Adrenal gland (tissue), 12 donors: ENCODE data around the gene PHF21A. TPM values are rescaled to one million over a fixed set of nuclear protein-coding genes. Genes with fewer than 3 reads are reported as not detected.

Experiments
- DNase-seq, 7 donors: peaks; one replicate each; pipeline ENCODE4 v3.0.0-alpha.2; 2019 to 2020
- H3K27ac ChIP-seq, 5 donors: fragments of 200-600 bp; sonication (generic) in 4 of 5; 1 replicate in 3 of 5; 2 replicates in 2 of 5; pipeline versions ENCODE4 v1.5.1 to v1.8.0; 2016 to 2020; ENCODE audit warnings: mild to moderate bottlenecking in 1 of 5
- H3K27me3 ChIP-seq: fragments of 200-600 bp; 2 replicates; pipeline ENCODE4 v1.8.0; 2021
- H3K36me3 ChIP-seq, 2 donors: fragments of 200-600 bp; replicated peaks in 1 of 2; 1 replicate in 1 of 2; 2 replicates in 1 of 2; pipeline versions ENCODE4 v1.5.1 to v1.8.0; 2018 to 2022
- H3K4me1 ChIP-seq, 2 donors: fragments of 200-600 bp; replicated peaks in 1 of 2; 1 replicate in 1 of 2; 2 replicates in 1 of 2; pipeline versions ENCODE4 v1.5.1 to v1.8.0; 2018 to 2021
- H3K4me3 ChIP-seq, 4 donors: fragments of 200-600 bp; sonication (generic) in 3 of 4; one replicate each; pipeline ENCODE4 v1.5.1; 2016 to 2018
- H3K9me3 ChIP-seq, 3 donors: fragments of 200-600 bp; sonication (generic) in 1 of 3; replicated peaks in 1 of 3; 1 replicate in 2 of 3; 2 replicates in 1 of 3; pipeline versions ENCODE4 v1.5.1 to v1.8.0; 2016 to 2021
- POLR2A ChIP-seq, 2 donors: fragments of 450-650 bp; IDR thresholded peaks; one replicate each; pipeline ENCODE4 v1.6.1; 2017; ENCODE audit warnings: antibody characterized with exemption in 2 of 2, mild to moderate bottlenecking in 2 of 2, moderate library complexity in 1 of 2
- WGBS, 4 donors: extraction: QIAGEN DNeasy Blood & Tissue Kit in 2 of 4; methylation state at CpG; one replicate each; pipeline versions ENCODE4 v1.1.5 to v1.1.7; 2013 to 2017; 5-methylcytosine and 5-hydroxymethylcytosine counted together
- intact Hi-C, 2 donors: fragments of 100-400 bp; cut with DNase I; formaldehyde crosslinking; loops; one replicate each; pipeline versions ENCODE4 v1.14.1 to v1.15.0; 2022 to 2023
- polyA plus RNA-seq, 3 donors: library from polyadenylated mRNA; stranded (reverse); fragments of 200-250 nt in 2 of 3; fragments of 350-450 nt in 1 of 3; fragmentation: Illumina TruSeq in 1 of 3; extraction: RNeasy Lipid Tissue Mini Kit (QIAGEN cat#74804) in 1 of 3; gene quantifications; one replicate each; pipeline ENCODE4 v1.2.3, GENCODE V29; 2013 to 2014
- total RNA-seq, 9 donors: library from RNA; depleted of rRNA in 4 of 9; stranded (reverse); fragments of >200 nt in 4 of 9; fragments of 120-200 nt in 1 of 9; fragmentation: NEBNext Ultra II Directional in 1 of 9; extraction: Animal tissue kit (Norgen Biotek cat#: 25700) in 1 of 9; gene quantifications; one replicate each; pipeline versions ENCODE4 v1.1.0 to v1.2.4, GENCODE V29; 2013 to 2023
- TF ChIP-seq, protein P1 (sequence below), 6 experiments: fragments of 450-650 bp in 4 of 6; fragments of 200-600 bp in 2 of 6; sonication (generic) in 1 of 6; IDR thresholded peaks; 1 replicate in 5 of 6; 2 replicates in 1 of 6; pipeline versions ENCODE4 v1.5.1 to v1.8.0; 2016 to 2021; ENCODE audit warnings: antibody characterized with exemption in 6 of 6, mild to moderate bottlenecking in 2 of 6, moderate library complexity in 1 of 6
- donor health status: healthy with polysubstance abuse.
- donor health status: Bipolar disorder and iron deficiency.
- donor health status: DM: yes; HTN: yes; CAD: no.
- donor health status: DM: no; HTN: no; CAD: no.
- donor health status: DM: no; HTN: no; CAD: no.
- donor health status: DM: yes; HTN: yes; CAD: no.

PHF21A gene
- total and polyA plus RNA-seq, 12 donors: 28.4 to 85.1 (median 40.0) TPM

DNA sequence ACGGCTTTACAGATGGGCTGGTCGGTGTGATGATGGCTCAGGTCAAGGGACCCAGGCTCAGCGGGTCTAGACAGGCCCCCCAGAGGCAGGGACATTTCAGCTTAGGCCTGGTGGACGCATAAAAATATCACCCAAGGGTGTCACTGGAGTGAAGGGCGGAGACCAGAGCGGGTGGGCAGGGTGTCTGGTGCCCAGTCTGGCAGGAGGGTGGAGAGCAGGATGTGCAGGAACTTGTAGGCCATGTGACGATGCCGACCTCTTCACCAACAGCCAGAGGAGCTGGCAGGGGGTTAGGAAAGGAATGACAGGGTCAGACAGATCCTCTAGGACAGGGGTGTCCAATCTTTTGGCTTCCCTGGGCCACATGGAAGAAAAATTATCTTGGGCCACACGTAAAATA lies 231.3 kb downstream of the PHF21A start:
- H3K4me3 ChIP-seq: no peak overlapping the region
- H3K4me1 ChIP-seq: peaks cover 3 to 8% of the 10 kb centered on the region in 2 donors
- no peaks in the 10 kb centered on the region for H3K9me3 ChIP-seq
- H3K36me3 ChIP-seq: no peaks in the 10 kb centered on the region
- no peak overlapping the region for H3K27ac ChIP-seq
- no peak for TF ChIP-seq POLR2A (IDR thresholded peaks at IDR 0.05)
- TF ChIP-seq, protein P1, sequence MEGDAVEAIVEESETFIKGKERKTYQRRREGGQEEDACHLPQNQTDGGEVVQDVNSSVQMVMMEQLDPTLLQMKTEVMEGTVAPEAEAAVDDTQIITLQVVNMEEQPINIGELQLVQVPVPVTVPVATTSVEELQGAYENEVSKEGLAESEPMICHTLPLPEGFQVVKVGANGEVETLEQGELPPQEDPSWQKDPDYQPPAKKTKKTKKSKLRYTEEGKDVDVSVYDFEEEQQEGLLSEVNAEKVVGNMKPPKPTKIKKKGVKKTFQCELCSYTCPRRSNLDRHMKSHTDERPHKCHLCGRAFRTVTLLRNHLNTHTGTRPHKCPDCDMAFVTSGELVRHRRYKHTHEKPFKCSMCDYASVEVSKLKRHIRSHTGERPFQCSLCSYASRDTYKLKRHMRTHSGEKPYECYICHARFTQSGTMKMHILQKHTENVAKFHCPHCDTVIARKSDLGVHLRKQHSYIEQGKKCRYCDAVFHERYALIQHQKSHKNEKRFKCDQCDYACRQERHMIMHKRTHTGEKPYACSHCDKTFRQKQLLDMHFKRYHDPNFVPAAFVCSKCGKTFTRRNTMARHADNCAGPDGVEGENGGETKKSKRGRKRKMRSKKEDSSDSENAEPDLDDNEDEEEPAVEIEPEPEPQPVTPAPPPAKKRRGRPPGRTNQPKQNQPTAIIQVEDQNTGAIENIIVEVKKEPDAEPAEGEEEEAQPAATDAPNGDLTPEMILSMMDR (IDR thresholded peaks at IDR 0.05): no peak
- intact Hi-C loops: no loop called here
- 92 to 94% (median 94%) methylated on average over 9 of the region's 9 CpGs for WGBS, 4 donors
- H3K27me3 ChIP-seq: no peaks in the 10 kb centered on the region
- no peak for DNase-seq

DNA sequence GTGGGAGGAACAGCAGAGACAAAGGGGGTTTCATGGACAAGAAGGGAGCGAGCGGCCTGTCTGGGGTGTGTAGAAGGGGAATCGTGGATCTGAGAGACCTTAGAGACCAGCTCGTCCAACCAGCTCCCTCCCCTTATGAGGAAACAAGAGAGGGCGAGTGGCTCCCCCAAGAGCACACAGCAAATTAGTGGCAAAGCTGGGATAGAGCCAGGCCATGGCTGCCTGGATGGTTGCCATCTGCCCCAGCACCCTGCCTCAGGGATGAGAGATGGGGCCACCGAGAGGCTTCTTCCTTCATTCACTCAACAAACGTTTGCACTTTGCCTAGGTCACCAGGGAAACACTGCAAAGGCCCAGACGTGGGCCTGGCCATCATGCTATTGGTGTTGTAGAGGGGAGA lies 231.7 kb downstream of the PHF21A start:
- Histone ChIP-seq H3K4me1 (peaks cover 3 to 9% of the 10 kb centered on the region in 2 donors), H3K4me3 (no peak overlapping the region), H3K36me3 (no peaks in the 10 kb centered on the region), H3K27ac (no peak overlapping the region), H3K9me3 (no peaks in the 10 kb centered on the region), H3K27me3 (no peaks in the 10 kb centered on the region)
- intact Hi-C loops: no loop called here
- TF ChIP-seq, protein P1 (IDR thresholded peaks at IDR 0.05): no peak
- no peak for TF ChIP-seq POLR2A (IDR thresholded peaks at IDR 0.05)
- no peak for DNase-seq
- WGBS, 4 donors: 84 to 91% (median 90%) methylated on average over 8 of the region's 8 CpGs

DNA sequence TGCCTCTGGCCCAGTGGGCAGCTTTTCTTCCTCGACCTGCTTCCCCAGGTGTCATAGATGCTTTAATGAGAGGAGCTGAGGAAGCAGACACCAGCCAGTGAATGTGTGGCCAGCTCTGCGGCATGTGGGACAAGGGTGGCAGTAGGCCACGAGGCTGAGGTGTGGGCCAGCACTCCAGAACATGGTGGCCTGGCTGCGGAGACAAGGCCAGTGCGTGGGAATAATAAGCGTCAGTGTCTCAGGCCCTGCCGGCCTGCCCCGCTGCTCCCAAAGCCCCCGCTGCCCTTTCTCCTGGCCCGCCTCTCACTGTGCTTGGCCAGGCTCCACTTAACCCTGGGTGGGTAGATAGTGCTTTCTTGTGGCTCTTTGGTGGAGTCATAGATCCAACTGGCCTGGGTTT lies 233.7 kb downstream of the PHF21A start:
- no peak for TF ChIP-seq POLR2A (IDR thresholded peaks at IDR 0.05)
- TF ChIP-seq, protein P1 (IDR thresholded peaks at IDR 0.05): no peak
- H3K4me3 ChIP-seq: no peak overlapping the region
- no peak for DNase-seq
- intact Hi-C loops: no loop called here
- H3K27me3 ChIP-seq: no peaks in the 10 kb centered on the region
- H3K36me3 ChIP-seq: no peaks in the 10 kb centered on the region
- H3K27ac ChIP-seq: no peak overlapping the region
- no peaks in the 10 kb centered on the region for H3K9me3 ChIP-seq
- WGBS, 4 donors: 80 to 93% (median 87%) methylated on average over 3 to 10 of the region's 10 CpGs
- peaks cover 3 to 9% of the 10 kb centered on the region in 2 donors for H3K4me1 ChIP-seq

DNA sequence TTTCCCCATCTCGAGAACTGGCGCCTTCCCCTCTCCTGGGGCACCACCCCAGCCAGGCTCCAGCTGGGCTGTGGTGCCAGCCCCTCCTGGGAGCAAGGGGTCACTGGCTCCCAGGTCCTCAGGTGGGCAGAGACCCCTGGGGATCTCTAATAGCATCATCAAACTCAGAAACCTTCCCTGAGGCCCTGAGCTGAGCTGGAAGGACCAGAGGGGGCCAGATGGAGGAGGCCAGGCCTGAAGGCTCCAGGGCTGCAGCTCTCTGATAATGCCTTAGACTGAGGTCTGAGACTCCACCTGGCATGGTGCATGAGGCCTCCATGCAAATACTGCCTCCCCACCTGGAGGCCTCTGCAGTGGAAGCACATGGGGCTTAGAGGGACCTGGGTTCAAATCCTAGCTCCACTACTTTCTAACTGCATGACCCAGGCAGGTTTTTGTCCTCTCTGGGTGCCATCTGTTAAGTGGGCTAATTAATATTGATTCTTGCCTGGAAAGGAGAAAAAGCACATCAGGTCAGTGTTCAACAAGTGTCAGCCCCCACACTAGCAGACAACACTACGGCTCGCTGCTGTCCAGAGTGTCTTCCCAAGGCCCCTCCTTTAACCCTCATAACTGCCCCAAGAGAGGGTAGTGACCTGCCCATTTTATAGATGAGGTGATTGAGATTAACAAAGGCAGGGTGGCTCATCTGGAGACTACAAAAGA lies 234.3 kb downstream of the PHF21A start:
- Histone ChIP-seq H3K36me3 (peaks cover 0 to under 1% of the 10 kb centered on the region in 2 donors), H3K9me3 (no peaks in the 10 kb centered on the region), H3K27me3 (no peaks in the 10 kb centered on the region), H3K4me1 (peaks cover 3 to 9% of the 10 kb centered on the region in 2 donors), H3K4me3 (no peak overlapping the region), H3K27ac (no peak overlapping the region)
- 88 to 94% (median 91%) methylated on average over 2 to 4 of the region's 4 CpGs; no CpG with 5 or more reads in 1 of the 4 donors for WGBS, 4 donors
- no peak for TF ChIP-seq POLR2A (IDR thresholded peaks at IDR 0.05)
- TF ChIP-seq, protein P1 (IDR thresholded peaks at IDR 0.05): no peak
- no peak for DNase-seq
- intact Hi-C loops: no loop called here
